HG03469 (cell line): Measurements from ENCODE around the gene ALPL.

Experiments
- ATAC-seq: cut with Tn5 transposase; IDR thresholded peaks from one replicate; pipeline ENCODE4 v1.9.1; 2021; ENCODE audit warnings: mild to moderate bottlenecking, moderate library complexity, moderate number of reproducible peaks; ENCODE audit not compliant: unreplicated experiment

Gene ALPL

DNA sequence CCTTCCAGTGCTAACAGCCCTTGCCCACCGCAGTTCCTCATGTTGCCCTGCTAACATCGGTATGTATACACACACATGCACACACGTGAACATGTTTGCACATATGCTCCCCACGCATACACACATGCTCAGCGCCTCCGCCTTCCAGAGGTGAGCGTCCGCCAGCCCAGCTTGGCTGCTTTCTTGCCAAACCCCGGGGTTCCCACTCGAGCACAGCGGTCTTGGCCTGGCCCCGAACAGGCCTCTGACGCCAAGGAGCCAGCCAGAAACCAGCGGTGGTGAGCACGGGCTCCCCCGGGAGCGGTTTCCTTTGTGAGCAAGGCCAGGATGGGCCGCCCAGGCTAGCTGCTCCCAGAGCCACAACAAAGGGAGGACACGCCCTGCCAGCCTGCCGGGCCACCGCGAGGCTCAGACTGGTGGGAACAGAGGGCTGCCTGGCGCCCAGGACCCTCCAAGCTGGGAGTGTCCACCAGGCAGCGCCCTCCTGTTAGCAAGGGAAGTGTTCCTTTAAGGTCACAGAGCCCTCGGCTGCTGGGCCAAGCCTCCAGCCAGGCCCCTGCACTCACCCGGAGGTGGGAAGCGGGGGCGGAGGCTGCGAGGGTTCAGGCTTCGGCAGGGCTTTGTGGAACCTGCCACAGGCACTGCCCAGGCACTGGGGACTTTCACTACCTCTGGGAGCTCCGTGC is 65.4 kb downstream of the ALPL start:
- no peak for ATAC-seq

DNA sequence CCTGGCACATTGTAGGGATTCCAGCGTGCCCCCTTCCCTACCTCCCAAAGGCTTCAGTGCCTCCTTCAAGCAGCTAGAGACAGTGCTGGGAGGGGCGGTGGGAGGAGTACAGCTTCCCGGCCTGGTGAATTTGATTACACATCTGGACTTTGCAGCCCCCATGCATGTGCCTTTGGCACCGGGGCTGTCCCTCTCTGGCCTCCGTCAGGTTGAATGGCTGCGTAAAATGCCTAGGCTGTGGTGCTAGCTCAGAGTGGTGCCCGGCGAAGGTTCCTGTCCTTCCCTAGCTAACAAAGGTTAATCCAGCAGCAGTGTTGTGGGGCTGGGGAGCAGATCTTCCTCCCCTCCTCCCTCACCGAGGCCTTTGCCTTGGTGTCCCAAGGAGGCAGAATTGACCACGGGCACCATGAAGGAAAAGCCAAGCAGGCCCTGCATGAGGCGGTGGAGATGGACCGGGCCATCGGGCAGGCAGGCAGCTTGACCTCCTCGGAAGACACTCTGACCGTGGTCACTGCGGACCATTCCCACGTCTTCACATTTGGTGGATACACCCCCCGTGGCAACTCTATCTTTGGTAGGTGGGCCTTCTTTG is 66.2 kb downstream of the ALPL start:
- no peak for ATAC-seq

DNA sequence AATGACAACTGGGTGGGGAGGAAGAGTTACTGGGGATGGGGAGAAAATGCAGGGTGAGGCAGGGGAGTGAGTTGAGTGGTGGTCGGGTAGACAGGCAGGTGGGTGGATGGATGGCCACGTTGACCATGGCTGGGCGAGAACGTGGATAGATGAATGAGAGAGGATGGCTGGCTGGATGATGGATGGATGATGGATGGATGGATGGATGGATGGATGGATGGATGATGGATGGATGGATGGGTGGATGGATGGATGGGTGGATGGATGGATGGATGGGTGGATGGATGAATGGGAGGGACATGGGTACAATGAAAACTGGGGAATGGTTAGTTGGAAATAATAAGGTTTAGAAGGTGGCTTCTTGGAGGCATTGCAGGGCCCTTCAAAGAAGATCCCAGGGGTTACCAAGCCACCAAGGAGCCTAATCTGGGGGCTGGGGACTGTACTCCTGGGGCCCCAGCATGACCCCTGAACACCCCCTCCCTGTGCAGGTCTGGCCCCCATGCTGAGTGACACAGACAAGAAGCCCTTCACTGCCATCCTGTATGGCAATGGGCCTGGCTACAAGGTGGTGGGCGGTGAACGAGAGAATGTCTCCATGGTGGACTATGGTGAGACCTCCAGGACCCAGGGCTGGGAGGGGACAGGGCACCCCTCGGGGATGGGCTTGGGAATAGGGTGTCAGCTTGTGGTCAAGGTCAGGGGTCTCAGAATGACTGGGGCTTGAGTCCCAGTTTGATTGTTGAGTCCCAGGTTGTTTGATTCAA is 67.0 kb downstream of the ALPL start:
- ATAC-seq, result no peak

DNA sequence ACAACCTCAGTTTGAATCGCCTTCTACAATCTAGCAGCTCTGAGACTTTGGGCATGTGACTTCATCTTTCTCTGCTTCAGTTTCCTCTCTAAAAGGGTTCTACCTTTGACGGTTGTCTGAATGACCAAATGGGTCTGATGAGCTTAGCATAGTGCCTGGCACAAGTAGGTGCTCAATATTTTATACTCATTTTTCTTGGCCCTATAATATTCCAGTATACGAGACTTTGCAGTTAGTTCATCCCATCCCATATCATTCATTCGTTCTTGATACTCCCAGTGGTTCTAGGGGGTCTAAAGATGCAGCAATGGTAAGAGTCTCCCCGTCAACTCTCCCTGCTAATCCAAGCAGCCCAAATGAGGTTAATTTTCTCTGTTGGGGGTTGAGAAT is 67.6 kb downstream of the ALPL start:
- no peak for ATAC-seq

DNA sequence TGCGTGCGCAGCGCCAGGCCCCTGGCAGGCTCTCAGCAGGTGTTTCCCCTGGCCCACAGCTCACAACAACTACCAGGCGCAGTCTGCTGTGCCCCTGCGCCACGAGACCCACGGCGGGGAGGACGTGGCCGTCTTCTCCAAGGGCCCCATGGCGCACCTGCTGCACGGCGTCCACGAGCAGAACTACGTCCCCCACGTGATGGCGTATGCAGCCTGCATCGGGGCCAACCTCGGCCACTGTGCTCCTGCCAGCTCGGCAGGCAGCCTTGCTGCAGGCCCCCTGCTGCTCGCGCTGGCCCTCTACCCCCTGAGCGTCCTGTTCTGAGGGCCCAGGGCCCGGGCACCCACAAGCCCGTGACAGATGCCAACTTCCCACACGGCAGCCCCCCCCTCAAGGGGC is 68.1 kb downstream of the ALPL start:
- ATAC-seq, result no peak

DNA sequence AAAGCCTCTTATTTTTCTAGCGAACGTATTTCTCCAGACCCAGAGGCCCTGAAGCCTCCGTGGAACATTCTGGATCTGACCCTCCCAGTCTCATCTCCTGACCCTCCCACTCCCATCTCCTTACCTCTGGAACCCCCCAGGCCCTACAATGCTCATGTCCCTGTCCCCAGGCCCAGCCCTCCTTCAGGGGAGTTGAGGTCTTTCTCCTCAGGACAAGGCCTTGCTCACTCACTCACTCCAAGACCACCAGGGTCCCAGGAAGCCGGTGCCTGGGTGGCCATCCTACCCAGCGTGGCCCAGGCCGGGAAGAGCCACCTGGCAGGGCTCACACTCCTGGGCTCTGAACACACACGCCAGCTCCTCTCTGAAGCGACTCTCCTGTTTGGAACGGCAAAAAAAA is 68.7 kb downstream of the ALPL start:
- ATAC-seq, result no peak

DNA sequence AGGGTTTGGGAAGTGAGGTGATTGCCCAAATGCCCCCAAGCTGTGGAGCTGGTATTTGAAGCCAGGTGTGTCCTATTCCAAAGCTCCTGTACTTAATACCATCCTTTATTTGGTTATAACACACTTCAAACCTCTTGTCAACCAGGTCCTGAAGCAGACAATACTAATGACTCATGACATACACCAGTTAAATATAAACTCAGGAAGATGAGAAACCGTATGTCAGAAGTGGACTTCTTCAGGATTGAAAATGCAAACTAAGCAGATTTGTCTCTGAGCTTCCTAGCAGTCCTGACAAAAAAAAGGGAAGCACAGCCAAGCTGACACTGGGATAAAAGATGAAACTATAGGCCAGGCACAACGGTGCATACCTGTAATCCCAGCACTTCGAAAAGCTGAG is 70.6 kb downstream of the ALPL start:
- ATAC-seq, result no peak

DNA sequence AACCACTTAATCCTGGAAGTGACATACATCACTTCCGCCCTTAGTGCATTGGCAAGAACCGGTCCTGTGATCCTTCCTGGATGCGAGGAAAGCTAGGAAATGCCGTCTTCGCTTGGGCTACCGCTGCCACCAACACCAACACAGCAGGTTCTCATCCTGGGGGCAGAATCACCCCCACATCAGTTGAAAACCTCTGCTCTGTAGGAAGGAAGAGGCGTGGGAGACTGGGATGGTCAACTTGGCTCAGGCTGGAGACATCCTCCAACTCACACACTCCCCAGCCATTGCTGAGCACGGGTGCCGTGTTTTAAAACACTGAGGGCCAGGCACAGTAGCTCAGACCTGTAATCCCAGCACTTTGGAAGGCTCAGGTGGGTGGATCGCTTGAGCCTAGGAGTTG is 74.9 kb downstream of the ALPL start:
- no peak for ATAC-seq

DNA sequence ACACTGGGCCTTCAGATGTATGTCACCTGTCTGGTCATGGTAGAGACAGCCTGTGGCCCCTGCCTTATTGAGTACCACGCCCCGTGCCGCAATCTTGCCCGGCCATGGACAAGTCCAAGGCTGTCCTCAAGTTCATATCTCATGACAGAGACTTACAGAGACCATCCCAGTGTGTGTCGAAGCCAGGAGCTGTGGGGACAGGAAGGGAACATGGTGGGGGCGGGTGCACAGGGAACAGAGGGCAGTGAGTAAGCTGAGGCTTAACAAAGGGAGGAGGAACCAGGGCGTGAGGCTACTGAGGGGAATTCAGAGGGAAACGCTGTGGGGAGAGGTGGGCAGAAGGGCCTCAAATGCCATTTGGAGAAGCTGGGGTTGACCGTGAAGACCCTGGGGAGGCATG is 75.8 kb downstream of the ALPL start:
- ATAC-seq, result no peak

DNA sequence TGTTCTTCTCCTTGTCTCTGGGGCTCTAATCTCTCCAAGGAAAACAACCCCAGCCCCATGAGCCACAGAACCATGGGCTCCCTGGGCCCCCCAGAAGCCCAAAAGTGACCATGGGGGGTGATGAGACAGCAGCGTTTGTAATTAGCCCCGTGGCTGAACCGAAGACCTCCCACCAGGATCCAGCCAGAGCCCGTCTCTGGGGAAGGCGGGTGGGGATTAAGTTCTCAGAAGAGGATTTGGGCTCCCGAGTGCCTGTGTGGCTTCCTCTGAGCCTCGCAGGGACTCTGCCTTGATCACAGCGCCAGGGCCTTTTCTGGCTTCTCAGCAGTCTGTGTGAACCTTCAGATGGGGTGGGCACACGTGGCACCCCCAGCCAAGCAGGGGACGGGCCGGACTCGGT is 77.0 kb downstream of the ALPL start:
- ATAC-seq, result no peak

DNA sequence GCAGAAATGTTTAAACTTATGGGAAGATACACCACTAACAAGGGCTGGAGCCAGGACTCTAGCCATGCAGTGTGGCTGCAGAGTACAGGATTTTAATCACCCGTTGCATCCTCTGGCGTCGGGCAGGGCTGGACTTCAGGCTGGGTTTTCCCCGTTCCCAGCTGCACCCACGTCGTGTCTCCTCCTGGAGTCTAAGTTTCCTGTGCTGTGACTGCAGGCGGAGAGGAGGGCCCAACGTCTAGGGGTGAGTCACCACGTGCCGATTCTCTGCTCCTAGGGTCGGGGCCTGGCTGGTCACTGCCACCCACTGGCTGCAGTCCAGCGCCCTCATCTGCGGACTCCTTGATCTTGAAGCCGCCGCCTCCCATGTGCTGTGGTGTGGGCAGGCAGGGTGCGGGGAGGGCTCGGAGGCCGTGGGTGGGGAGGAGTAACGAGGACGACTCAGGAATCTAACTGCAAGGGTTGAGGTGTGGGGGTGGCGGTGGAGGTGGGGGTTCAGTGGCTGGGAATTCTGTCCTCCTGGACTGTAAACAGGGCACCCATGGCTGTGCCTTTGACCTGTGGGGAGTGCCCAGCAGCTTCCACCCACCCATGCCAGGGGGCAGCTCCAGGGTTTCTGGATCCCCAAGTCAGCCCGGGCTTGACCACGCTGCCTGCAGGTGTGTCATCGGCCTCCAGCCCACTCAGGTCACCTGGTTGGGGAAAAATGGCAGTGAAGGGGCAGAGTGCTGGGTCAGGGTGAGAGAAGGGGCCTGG is 77.8 kb downstream of the ALPL start:
- ATAC-seq, result no peak

DNA sequence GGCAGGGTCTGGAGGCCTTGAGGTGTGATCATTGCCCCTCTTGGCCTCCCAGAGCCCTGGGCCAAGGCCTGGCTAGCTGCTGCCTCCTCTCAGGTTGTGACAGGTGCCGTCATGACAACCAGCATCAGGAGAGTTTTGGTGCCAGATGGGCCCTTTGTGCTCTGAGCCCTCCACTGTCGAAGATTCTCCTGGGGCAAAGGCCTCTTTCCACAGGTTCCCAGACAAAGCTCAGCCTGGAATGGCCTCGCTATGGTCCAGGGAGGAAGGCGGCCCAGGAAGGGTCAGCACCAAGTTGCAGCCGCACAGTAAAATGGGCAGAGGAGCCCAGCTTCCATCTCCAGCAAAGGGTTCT is 78.4 kb downstream of the ALPL start:
- no peak for ATAC-seq

DNA sequence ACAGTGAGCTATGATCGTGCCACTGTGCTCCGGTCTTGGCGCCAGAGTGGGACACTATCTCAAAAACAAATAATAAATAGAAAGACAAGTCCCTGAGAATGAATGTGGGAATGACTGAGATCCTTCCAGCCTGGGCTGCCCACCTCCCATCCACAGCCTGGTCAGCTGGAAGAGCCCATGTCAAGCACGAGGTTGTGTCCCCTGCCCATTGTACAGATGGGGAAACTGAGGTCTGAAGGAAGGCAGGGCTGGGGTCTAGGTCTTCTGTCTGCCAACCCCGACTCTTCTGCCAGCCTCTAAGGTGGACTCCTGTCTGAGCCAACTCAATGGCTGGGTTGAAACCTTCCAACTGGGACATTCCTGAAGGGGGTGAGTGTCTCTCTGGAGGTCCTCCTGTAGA is 80.4 kb downstream of the ALPL start:
- ATAC-seq, result no peak

DNA sequence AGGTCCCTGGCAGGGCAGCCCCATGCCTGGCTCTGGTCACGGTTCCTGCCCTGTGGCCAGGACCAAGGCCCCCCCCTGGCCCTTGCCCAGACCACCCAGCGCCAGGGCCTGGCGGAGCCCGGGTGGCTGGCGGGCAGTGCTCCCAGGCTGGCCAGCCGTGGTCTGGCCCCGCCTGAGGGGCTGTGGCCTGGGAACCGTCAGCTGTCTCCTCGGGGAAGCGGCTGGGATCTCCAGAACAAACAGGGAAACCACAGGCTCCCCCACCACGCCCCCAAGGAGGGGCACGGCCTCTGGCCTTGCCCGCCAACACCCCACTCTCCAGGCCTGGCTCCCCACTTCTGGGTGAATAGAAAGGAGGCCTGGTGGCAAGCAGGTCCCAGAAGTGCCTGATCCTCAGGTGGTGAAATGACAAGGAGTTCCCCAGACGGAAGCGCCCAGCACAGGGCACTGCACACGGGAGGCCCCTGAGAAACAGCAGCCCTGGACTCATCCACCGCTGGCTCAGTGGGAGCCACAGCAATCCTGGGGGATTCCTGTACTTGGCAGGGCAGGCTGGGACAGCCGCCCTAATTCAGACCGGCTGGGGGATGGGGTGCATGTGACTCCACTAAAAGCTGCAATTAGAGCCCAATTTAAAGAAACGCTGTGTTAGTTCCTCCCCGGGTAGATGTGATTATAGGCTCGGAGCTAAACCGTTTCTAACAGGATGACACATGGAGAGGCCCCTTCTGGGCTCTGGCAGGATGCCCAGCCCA is 81.1 kb downstream of the ALPL start:
- no peak for ATAC-seq

DNA sequence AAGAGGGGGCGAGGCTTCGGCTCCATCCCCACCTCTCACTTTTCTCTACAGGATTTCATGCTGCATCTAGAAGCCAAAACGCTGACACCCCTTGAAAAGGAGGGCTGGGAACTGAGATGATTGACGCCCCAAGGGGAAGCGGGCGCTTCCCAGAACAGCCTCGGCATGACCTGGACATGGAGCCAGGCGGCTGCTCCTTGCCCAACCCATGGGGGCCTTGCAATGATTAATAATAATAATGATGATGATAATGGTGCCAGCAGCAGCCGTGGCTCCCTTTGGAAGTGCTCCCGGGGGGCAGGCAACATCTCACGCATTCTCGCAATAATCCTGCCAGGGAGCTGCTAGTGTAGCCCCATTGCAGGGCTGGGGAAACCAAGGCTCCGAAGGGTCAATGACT is 81.7 kb downstream of the ALPL start:
- no peak for ATAC-seq

DNA sequence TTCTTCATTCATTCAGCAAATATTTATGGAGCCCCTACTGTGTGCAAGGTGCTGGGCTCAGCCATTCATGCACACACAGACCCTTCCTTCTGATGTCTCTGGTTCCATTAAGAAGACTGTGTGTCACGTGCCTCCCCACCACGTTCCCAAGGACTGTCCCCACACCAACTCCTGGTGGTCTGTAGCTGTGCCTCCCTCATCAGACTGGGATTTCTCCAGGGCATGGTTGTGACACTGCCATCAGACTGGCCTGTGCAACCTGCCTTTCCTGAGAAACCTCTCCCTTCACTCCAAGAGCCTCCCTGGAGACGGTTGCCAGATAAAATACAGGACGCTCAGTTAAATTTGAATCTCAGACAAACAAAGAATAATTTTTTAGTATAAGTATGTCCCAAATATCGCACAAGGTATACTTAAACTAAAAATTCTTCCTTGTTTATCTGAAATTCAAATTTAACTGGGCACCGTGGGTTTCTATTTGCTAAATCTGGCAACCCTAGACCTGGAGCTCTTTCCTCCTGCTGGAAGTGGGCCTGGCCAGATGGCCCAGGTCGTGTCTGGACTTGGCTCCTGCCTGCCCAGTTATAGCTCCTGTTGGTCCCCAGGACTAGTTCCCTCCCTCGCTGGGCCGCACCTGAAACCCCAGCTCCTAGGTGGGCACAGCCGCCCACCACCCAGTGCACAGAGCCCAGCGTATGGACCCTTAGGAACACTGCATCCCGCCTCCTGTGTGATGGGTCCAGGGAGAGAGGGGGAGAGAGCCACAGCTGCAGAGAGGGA is 83.1 kb downstream of the ALPL start:
- ATAC-seq, result no peak

DNA sequence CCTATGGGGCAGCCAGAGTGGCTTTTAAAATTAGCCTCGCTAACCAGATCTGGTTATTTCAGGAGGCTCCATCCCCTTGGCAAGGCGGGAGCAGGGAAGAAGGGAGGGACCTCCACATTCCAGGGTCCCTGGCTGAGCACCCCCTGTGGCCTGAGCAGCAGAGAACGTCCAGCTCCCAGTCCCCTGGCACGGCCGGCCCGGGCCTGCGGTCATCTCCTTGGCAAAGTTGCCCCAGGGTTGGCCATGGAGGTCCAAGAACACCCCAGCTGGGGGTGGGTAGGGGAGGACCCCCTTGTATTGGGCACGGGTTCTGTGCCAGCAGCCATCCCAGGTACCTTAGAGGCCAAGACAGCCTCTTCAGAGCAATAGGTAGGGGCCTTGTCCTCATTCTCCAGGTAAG is 84.0 kb downstream of the ALPL start:
- ATAC-seq, result no peak

DNA sequence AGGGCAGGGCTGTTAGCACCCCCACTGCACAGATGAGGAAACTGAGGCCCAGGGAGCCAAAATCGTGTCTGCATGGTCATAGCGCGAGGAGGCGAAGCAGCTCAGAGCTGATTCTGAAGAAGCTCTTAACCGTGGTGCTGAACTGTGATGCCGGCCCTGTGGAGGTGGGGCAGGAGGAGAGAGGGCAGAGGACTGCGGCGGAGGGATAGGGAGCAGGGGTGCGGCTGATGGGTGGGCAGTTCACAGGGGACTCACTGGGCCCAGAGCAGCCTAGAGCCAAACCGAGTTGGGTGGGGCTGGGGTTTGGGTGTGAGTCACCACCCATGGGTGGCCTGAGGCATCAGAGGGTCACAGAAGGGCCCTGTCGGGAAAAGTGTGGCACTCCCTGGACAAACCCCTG is 85.3 kb downstream of the ALPL start:
- ATAC-seq, result no peak

DNA sequence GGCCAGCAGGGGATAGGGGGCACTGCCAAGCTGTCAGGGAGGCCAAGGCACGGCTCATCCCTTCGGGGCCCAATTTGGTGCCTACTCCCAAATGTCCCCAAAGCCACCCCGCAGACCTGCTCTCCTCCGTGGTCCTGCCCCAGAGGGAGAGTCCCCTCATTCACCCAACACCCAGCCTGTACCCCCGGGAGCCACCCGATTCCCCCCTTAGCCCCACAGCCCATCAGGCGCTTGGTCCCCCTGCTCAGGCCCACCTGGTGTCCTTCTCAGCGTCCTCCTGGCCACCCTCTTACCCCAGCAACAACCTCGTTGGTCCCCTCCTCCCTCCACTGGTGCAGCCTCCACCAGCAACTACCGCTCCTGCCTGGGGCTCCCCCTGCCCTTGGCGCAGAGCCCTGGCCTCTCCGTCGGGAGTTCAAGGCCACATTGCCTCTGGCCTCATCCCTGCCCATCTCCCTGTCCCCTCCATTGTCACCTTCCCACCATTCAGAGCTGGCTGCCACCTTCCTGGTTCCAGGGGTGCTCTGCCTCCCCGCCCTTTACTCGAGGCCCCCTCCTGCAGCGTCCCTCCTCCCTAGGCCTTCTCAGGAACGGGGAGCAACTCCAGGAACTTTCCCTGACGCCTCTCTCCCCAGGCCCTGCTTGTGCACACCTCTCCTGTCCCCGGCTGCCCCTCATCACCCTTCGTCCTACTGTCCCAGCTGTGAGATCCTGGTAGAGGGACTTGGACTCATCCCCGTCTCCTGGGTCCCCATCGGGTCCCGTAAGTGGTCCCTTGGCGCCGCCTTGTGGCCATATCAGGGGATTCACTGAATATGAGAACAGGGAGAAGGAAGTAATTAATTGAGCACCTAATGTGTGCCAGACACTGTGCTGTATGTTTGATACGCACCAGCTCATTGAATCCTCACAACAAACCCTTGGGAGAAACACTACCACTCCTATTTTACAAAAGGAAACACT is 86.0 kb downstream of the ALPL start:
- ATAC-seq, result no peak
